Loucy (cell line): ENCODE data around the gene KRTDAP.
A peak's percentile ranks its signal among the peaks of the same experiment; 100 is the strongest.

Source experiments
- H2AFZ ChIP-seq: fragments of 200-600 bp; sonication (generic); 2 replicates; pipeline ENCODE4 v1.6.0; 2016; ENCODE audit warnings: antibody characterized with exemption, mild to moderate bottlenecking, low read length, moderate library complexity
- H3F3A ChIP-seq: fragments of 200-600 bp; 2 replicates; pipeline ENCODE4 v1.6.0; 2016; ENCODE audit warnings: antibody characterized with exemption, low read depth, mild to moderate bottlenecking
- H3K27me3 ChIP-seq: fragments of 200-600 bp; sonication (generic); 2 replicates; pipeline ENCODE4 v1.6.1; 2014; ENCODE audit warnings: low read length, mild to moderate bottlenecking; ENCODE audit not compliant: insufficient read depth, poor library complexity, severe bottlenecking
- H3K36me3 ChIP-seq: fragments of 200-600 bp; sonication (generic); 2 replicates; pipeline ENCODE4 v1.6.1; 2016; ENCODE audit warnings: low read length; ENCODE audit not compliant: insufficient read depth
- H3K4me1 ChIP-seq: fragments of 200-600 bp; sonication (generic); 2 replicates; pipeline ENCODE4 v1.5.1; 2014; ENCODE audit warnings: low read length, mild to moderate bottlenecking; ENCODE audit not compliant: insufficient read depth, poor library complexity, severe bottlenecking
- H3K4me2 ChIP-seq: fragments of 200-600 bp; sonication (generic); 2 replicates; pipeline ENCODE4 v1.6.0; 2014; ENCODE audit warnings: antibody characterized with exemption, low read length, low read depth, mild to moderate bottlenecking; ENCODE audit not compliant: poor library complexity, severe bottlenecking
- H3K4me3 ChIP-seq: fragments of 200-600 bp; sonication (generic); 2 replicates; pipeline ENCODE4 v1.5.1; 2014; ENCODE audit warnings: low read length, mild to moderate bottlenecking, mixed read lengths; ENCODE audit not compliant: poor library complexity, severe bottlenecking
- H3K79me2 ChIP-seq: fragments of 200-600 bp; sonication (generic); 2 replicates; pipeline ENCODE4 v1.6.1; 2014; ENCODE audit warnings: low read length; ENCODE audit not compliant: insufficient read depth
- H3K9ac ChIP-seq: fragments of 200-600 bp; sonication (generic); 2 replicates; pipeline ENCODE4 v1.6.0; 2014; ENCODE audit warnings: mild to moderate bottlenecking, low read depth, low read length, moderate library complexity; ENCODE audit not compliant: poor library complexity, severe bottlenecking
- H3K9me2 ChIP-seq: fragments of 200-600 bp; sonication (generic); replicated peaks from 2 replicates; pipeline ENCODE4 v1.6.1; 2016; ENCODE audit warnings: low read depth, low read length, mixed read lengths
- H3K9me3 ChIP-seq: fragments of 200-600 bp; sonication (generic); 2 replicates; pipeline ENCODE4 v1.6.1; 2014; ENCODE audit warnings: mild to moderate bottlenecking, antibody characterized with exemption, low read length, low read depth; ENCODE audit not compliant: insufficient read depth
- H4K20me1 ChIP-seq: fragments of 200-600 bp; sonication (generic); 2 replicates; pipeline ENCODE4 v1.6.0; 2014; ENCODE audit warnings: antibody characterized with exemption, low read length, mild to moderate bottlenecking; ENCODE audit not compliant: insufficient read depth, poor library complexity, severe bottlenecking
- EZH2phosphoT487 ChIP-seq: fragments of 200-600 bp; IDR thresholded peaks from 2 replicates; pipeline ENCODE4 v1.6.1; 2018; ENCODE audit warnings: antibody characterized with exemption, mild to moderate bottlenecking, moderate library complexity, borderline replicate concordance
- TF ChIP-seq, protein P1 (sequence below): fragments of 200-600 bp; sonication (generic); conservative IDR thresholded peaks from 2 replicates; pipeline ENCODE4 v1.5.1; 2014; ENCODE audit warnings: mild to moderate bottlenecking, antibody characterized with exemption, low read length

Gene KRTDAP

DNA sequence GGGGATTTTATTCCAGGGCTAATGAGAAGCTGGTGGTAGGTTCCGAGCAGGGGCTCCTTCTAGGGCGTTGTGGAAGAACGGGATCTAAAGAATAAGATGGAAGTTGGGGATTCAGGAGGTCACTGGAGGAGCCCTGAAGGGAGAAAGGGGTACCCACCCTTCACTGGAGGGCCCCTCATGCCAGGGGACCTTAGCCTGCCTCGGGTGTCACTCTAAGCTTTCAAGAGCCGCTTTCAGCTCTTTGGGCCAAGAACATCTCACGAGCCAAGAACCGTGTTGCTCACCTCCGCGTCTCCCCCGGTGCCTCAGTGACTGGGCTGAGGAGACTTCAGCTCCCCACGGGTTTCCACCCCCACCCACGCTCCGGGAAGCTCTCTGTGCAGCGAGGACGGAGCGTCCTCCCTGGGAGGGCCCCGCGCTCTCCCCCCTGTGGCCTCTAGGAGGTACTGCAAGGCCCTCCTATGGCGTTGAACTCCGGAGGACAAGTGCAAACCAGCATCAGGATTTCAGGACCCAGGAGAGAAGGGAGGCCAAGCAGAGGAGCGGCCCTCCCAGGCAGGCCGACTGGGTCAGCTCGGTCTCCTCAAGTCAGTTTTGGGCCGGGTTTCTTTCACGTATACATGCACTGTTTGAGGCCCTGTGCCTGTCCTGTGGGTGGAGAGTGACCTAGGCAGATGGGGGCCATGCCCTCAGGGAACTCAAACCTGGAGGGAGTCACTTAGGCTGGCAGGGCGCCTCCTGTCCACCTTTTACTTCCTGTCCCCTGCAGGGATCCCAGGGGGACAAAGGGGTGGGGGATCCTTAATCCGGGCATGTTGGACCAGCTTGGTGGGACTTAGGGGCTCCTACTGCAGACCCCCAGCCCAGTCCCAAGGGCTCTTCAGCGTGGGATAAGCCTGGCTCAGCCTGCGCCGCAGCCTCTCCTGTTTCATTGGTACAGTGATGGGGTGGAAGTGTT lies 5.1 kb upstream of the KRTDAP start:
- H2AFZ ChIP-seq: peak overlapping the region; percentile 75
- H3K9me2 ChIP-seq: no peaks in the 10 kb centered on the region
- TF ChIP-seq, protein P1, sequence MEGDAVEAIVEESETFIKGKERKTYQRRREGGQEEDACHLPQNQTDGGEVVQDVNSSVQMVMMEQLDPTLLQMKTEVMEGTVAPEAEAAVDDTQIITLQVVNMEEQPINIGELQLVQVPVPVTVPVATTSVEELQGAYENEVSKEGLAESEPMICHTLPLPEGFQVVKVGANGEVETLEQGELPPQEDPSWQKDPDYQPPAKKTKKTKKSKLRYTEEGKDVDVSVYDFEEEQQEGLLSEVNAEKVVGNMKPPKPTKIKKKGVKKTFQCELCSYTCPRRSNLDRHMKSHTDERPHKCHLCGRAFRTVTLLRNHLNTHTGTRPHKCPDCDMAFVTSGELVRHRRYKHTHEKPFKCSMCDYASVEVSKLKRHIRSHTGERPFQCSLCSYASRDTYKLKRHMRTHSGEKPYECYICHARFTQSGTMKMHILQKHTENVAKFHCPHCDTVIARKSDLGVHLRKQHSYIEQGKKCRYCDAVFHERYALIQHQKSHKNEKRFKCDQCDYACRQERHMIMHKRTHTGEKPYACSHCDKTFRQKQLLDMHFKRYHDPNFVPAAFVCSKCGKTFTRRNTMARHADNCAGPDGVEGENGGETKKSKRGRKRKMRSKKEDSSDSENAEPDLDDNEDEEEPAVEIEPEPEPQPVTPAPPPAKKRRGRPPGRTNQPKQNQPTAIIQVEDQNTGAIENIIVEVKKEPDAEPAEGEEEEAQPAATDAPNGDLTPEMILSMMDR: peak; percentile 92
- TF ChIP-seq EZH2phosphoT487: no peak
- peak overlapping the region; percentile 54 for H3K4me3 ChIP-seq
- H4K20me1 ChIP-seq: no peaks in the 10 kb centered on the region
- peak overlapping the region; percentile 56 for H3K4me2 ChIP-seq
- H3F3A ChIP-seq: no peaks in the 10 kb centered on the region
- no peaks in the 10 kb centered on the region for H3K9me3 ChIP-seq
- H3K4me1 ChIP-seq: no peaks in the 10 kb centered on the region
- H3K79me2 ChIP-seq: no peaks in the 10 kb centered on the region
- H3K36me3 ChIP-seq: no peaks in the 10 kb centered on the region
- H3K9ac ChIP-seq: peak overlapping the region; percentile 4
- no peaks in the 10 kb centered on the region for H3K27me3 ChIP-seq

DNA sequence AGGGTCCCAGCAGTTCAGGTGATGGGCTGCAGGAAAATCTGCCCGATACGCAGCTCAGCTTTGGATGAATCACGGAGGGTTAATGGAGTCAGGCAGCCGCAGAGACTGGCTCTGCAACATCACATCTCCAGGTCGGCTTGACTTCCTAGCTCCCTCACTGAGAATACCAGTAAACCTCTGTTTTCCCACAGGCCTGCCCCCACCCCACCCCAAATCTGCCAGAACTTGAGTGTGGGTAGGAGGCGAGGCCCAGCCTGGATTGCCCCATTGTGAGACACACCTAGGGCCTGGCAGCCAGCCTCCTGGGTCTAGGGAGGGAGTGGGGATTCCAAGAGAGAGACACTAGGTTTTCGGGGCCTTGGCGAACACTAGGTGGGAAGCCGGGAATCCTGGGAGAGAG lies 3.7 kb upstream of the KRTDAP start:
- H3K9me2 ChIP-seq: no peaks in the 10 kb centered on the region
- TF ChIP-seq, protein P1: no peak
- TF ChIP-seq EZH2phosphoT487: no peak
- no peaks in the 10 kb centered on the region for H3K9me3 ChIP-seq
- no peaks in the 10 kb centered on the region for H4K20me1 ChIP-seq
- H3K79me2 ChIP-seq: no peaks in the 10 kb centered on the region
- no peak overlapping the region for H3K9ac ChIP-seq
- H2AFZ ChIP-seq: no peak overlapping the region
- no peak overlapping the region for H3K4me2 ChIP-seq
- H3F3A ChIP-seq: no peaks in the 10 kb centered on the region
- H3K4me3 ChIP-seq: no peak overlapping the region
- no peaks in the 10 kb centered on the region for H3K27me3 ChIP-seq
- no peaks in the 10 kb centered on the region for H3K4me1 ChIP-seq
- no peaks in the 10 kb centered on the region for H3K36me3 ChIP-seq

GRCh38 chr19:35491836-35492360 lies 1.6 kb upstream of the KRTDAP start:
- no peaks in the 10 kb centered on the region for H3K27me3 ChIP-seq
- no peaks in the 10 kb centered on the region for H3K79me2 ChIP-seq
- H3K4me1 ChIP-seq: no peaks in the 10 kb centered on the region
- no peak overlapping the region for H2AFZ ChIP-seq
- no peak overlapping the region for H3K4me3 ChIP-seq
- no peaks in the 10 kb centered on the region for H3K36me3 ChIP-seq
- H3K9me2 ChIP-seq: no peaks in the 10 kb centered on the region
- no peak for TF ChIP-seq EZH2phosphoT487
- TF ChIP-seq, protein P1: no peak
- no peaks in the 10 kb centered on the region for H3F3A ChIP-seq
- no peak overlapping the region for H3K4me2 ChIP-seq
- H4K20me1 ChIP-seq: no peaks in the 10 kb centered on the region
- no peak overlapping the region for H3K9ac ChIP-seq
- no peaks in the 10 kb centered on the region for H3K9me3 ChIP-seq
